ACHN (cell line): ENCODE results near the gene UBA6.
"Not testable (repeated sequence)": the region's sequence is repeated elsewhere in the genome, so short reads cannot be mapped to it uniquely, and the experiment has no call there.

Experiments
- DNase-seq: peaks from one replicate; pipeline ENCODE4 v3.0.0-alpha.2; 2015
- in situ Hi-C: cut with HindIII; loops from 2 replicates; pipeline ENCODE4 v1.10.0; 2017; ENCODE audit warnings: low sequenced_read_pairs, low pct_ligation_motif_present, low pct_unique_long_range_greater_than_20kb

The UBA6 gene

DNA sequence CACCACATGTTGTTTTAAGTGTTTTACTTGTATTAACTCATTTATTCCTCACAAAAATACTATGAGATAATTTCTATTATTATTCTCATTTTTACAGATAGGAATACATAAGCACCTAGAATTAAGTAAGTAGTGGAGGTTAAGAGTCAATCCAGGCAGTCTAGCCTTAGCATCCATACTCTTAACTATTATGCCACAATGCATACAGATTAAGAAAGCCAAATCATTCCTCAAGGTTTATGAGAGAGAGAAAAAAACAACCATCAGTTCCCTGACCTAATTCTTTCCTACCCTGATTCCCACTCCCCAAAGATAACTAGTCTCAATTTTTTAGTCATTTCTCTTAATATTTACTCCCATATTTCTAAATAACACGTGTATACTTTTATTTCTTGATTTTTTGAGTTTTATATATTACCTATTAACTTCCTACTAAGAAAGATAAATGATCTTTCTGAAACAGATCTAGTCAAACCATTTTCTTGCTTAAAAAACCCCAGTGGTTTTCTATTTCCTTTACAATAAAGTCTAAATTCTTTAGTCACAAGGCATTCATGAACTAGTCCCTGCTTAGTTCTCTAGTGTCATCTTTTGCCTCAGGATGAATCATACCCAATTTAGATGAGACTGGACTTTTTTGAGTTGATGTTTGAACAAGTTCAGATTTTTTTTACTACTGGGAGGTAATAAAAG lies 16.0 kb downstream of the UBA6 start:
- in situ Hi-C loops: no loop called here
- DNase-seq: peak; percentile 32

DNA sequence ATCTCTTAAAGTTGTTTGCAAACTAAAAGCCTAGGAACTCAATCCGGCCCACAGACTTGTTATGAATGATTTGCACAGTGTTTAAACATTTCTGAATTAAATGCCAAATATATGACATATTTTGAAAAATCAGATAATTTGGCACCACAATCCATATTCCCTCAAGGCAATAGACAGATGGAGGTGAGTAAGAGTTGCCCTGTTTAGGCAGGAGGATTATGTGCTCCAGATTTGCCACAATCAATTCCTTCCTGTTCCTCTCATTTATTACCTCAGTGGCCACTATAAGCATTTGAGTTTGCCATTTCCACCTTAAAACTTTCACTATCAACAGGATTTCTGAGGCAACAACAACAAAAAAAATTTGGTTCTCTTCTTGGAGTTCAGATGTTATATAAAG lies 18.7 kb downstream of the UBA6 start:
- in situ Hi-C loops: no loop called here
- no peak for DNase-seq

DNA sequence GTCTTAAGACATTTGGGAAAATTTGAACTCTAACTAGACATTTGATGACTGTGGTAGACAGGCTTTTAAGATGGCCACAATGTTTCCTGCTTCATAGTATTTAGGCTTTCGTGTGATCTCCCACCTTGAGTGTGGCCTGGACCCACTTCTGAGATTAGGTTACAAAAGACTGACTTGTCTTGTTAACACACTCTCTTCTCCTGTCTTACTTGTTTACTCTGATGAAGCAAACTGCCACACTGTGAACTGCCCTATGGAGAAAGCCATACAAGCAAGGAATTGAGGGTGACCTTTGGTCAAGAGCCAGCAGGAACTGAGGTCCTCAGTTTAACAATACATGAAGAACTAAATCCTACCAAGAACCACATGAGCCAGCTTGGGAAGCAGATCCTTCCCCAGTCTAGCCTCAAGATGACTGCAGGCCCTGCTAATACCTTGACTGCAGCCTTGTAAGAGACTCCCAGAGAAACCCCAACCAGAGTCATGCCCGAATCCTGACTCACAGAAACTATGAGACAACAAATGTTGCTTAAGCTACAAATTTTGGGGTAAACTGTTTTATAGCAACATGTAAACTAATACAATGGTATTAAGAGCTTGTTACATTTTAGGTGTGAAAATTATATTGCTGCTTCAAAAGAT lies 20.3 kb downstream of the UBA6 start:
- in situ Hi-C loops: no loop called here
- DNase-seq: no peak

DNA sequence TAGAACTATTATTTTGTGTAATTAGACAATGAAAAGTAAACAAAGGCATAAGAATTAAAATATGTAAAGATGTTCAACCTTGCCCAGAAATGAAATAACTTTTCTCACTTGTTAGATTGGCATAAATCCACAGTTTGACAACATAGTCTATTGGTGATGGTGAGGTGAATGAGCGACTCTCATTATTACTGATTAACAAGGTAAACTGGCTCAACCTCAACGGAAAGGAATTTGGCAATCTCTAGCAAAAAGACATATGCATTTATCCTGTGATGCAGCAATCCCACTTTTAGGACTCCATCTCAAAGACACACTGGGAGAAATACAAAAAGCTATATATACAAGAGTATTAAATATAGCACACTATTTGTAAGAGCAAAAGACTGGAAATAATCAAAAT lies 22.3 kb downstream of the UBA6 start:
- in situ Hi-C loops: no loop called here
- DNase-seq: peak; percentile 61

DNA sequence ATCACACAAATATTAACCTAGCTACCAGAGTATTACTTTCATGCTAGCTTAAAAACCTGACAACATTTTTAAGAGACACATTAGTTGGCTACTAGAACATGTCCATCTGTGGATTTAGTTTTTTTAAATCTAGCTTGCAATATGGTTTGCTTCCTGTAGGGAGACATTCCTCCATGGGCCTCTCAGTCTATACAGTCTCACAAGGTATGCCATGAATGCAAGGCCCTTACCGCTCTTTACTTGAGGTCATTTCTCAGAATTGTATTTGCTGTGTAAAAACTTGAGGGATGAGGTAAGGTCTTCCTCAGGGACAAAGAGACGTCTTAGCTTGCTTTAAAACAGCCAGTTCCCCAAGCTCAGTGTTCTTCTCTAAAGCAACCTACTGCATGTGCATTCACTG lies 26.9 kb downstream of the UBA6 start:
- in situ Hi-C loops: no loop called here
- no peak for DNase-seq

DNA sequence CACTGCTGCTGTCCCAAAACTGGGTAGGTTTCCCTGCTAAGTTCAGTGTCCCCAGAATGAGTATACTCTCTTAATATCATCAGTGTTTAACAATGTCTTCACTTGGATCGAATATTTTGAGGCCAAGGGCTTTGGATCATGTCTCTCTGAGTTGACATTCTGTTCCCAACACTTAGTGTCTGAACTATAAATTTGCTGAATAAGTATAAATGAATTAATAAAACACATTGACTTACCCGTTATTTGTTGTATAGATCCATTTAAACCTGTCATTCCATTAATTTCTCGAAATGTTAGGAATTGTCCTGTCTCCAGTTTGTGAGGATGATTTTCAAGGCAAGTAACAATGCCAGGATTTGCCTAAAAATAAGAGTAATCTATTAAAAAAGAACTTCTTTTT lies 32.6 kb downstream of the UBA6 start:
- in situ Hi-C loops: no loop called here
- no peak for DNase-seq

DNA sequence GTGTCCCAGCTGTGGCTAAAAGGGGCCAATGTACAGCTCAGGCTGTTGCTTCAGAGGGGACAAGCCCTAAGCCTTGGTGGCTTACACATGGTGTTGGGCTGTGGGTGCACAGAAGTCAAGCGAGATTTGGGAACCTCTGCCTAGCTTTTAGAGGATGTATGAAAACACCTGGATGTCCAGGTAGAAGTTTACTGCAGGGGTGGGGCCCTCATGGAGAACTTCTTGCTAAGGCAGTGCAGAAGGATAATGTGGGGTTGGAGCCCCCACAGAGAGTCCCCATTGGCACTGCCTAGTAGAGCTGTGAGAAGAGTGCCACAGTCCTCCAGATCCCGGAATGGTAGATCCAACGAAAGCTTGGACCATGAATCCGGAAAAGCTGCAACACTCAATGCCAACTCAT lies 40.5 kb downstream of the UBA6 start:
- in situ Hi-C loops: no loop called here
- no peak for DNase-seq

DNA sequence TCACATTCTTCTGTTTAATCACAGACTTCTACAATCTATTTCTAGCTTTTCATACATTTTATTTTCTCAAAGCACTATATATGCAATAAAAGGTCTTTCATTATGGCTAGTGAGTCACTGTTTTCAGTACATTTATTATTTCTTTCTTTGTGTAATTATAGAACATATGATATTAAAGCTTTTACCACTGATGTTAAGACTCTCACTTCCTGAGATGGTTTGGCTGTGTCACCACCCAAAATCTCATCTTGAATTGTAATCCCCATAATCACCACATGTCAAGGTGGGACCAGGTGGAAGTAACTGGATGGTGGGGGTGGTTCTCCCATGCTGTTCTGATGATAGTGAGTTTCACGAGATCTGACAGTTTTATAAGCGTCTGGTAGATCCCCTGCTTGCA lies 41.9 kb downstream of the UBA6 start:
- no peak for DNase-seq

DNA sequence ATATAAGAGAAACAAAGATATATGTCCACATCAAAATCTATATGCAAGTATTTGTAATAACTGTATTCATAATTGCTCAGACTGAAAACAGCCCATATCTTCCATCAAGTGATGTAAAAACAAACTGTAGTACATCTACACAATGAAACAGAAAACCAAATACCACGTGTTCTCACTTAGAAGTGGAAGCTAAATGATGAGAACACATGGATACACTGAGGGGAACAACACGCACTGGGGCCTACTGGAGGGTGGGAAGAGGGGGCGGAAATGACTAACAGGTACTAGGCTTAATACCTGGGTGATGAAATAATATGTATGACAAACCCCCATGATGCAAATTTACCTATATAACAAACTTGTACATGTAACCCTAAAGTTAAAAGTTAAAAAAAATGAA lies 42.7 kb downstream of the UBA6 start:
- in situ Hi-C loops: no loop called here
- no peak for DNase-seq

More for the DNA sequence above, 41.9 kb downstream of the UBA6 start:
- in situ Hi-C loops: no loop called here

DNA sequence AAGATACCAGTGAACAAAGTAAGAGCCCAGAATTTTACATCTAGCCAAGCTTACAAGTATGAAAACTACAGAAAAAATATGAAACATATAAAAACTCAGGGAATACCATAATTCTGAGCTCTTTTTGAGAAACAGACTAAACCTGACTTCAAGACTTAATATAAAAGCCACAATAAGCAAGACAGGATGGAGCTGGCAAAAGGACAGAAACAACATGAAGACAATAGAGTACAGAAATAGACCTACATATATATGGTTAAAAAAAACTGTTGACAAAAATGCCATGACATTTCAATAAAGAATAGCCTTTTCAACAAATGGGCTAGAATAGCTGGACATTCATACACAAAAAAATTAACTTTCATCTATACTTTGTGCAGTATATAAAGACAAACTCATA lies 49.4 kb downstream of the UBA6 start:
- DNase-seq: no peak
- in situ Hi-C loops: no loop called here

DNA sequence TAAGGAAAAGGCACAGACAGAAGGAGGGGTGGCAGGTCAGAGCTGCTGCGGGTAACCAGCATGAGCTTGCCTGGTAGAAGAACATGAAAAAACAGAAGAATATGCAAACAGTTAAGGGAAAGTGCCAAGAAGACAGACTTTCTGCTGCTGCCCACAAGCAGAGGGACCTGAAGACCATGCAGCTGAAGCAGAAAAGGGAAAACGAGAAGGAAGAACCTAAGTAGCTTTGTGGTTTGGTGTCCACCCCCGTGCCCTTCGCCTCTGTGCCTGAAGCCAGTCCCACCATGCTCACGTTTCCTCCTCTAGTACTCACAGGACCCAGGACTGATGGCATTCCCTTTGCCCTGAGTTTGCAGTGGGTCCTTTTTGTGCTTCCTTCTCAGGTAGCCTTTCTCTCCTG lies 62.8 kb downstream of the UBA6 start:
- in situ Hi-C loops: no loop called here
- DNase-seq: no peak

DNA sequence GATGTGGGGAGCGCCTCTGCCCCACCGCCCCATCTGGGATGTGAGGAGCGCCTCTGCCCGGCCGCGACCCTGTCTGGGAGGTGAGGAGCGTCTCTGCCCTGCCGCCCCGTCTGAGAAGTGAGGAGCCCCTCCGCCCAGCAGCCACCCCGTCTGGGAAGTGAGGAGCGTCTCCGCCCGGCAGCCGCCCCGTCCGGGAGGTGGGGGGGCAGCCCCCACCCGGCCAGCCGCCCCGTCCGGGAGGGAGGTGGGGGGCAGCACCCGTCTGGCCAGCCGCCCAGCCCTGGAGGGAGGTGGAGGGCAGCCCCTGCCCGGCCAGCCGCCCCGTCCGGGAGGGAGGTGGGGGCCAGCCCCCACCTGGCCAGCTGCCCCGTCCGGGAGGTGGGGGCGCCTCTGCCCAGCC lies 64.0 kb downstream of the UBA6 start:
- in situ Hi-C loops: not testable (repeated sequence)

DNA sequence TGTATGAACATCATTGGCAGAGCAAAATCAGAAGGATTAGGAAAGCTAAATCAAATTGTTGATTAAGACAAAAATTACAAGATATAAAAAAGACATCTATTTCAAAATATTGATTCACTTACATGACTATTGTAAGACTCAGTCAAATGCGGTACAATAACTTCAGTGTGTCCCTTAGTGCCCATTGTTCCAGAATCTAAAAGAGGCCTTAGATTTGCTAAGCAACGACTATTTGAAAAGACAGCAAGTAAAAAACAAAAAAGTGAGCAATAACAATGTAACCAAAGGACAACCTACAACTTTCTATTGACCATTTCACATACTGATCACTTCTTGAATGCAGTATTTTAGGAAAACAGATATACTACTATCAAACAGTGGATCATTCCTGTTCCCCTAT lies 65.6 kb downstream of the UBA6 start:
- no peak for DNase-seq
- in situ Hi-C loops: no loop called here

More for the DNA sequence above, 64.0 kb downstream of the UBA6 start:
- DNase-seq: not testable (repeated sequence)

DNA sequence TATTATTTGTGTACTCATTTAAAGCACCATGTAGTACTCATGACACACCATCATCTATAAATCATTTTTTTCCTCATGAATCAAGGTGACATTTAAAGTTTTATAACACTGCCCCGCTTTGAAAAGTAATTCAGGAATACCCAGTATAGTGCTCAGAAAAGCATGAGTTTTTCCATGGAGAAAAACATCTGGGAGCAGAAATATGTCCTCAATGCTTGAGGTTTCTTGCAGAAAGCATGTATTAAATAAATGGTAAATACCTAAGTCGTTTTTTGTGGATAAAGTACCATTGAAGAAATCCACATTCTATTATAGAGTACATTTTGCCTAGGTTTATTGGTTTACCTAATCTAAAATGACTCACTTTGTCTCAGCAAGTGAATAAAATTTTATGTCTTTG lies 66.2 kb downstream of the UBA6 start:
- in situ Hi-C loops: no loop called here
- DNase-seq: no peak

DNA sequence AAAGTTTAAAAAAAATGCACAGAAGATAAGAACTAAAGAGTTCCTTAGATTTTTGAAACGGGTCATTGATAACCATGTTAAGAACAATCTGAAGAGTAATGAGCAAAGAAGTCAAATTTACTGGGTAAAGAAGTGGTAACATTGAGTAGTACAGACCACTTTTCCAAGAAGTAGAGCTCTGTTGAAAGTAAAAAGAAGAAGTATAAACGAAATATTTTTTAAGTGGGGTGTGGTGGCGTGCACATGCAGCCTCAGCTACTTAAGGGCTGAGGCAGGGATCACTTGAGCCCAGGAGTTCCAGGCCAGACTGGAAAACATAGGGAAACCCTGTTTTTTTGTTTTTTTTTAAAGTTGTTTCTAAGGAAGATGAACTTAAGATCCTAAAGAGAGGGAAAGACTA lies 68.5 kb downstream of the UBA6 start:
- DNase-seq: no peak
- in situ Hi-C loops: no loop called here

DNA sequence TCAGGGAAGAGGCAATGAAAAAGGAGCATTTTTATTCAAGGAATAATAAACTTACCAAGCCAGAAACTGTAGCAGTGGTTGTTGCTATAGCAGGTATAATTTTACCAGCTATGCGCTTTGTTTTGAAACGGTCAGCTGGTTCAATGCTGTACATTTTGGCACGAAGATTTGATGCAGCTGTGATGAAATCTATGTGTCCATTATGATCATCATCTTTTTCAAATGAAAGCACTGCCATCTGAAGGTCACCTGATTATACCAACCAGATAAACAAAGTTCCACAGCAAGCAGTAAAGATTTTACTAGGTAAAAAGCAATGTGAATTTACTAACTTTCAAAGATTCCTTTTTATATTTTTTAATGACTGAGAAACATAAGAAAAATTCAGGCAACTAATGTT lies 76.0 kb downstream of the UBA6 start:
- in situ Hi-C loops: no loop called here
- no peak for DNase-seq

DNA sequence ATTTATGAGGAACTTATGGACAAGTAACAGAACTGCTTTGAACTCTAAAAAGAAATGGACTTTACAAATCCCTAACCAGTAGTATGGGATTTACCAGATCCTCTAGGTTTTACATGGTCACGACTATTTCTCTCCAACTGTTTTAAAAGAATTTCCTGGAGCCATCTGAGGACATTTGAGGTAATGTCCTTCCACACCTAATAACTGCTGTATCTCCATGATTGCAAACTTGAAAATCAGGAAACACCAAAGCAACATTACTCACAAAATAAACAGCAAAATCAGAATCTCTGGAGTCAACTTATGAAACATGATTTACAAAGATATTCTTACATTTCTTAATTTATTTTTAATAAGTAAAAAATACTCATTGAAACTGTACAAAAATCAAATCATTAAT lies 84.5 kb downstream of the UBA6 start:
- in situ Hi-C loops: no loop called here
- DNase-seq: no peak

DNA sequence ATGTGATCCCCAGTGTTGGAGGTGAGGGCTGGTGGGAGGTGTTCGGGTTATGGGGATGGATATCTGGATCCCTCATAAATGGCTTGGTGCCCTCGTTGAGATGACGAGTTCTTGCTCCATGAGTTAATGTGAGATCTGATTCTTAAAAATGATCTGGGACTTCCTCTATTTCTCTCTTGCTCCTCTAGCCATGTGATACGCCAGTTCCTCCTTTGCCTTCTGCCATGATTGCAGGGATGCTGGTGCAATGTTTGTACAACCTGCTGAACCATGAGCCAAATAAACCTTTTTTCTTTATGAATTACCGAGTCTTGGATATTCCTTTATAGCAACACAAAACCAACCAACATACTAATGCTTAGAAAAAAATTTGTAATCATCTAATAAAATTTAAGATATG lies 85.8 kb downstream of the UBA6 start:
- in situ Hi-C loops: no loop called here
- DNase-seq: no peak

DNA sequence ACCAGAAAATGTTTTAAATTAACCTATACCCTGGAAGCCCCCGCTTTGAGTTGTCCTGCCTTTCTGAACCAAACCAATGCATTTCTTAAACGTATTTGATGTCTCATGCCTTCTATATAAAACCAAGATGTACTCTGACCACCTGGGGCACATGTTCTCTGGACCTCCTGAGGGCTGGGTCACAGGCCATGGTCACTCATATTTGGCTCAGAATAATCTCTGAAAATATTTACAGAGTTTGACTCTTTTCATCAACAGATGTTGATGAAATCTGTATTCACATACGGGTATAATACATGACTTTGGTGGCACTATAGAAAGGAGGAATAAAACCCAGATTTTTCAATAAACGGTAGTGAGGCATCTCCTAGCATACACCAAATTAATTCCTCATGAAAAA lies 86.8 kb downstream of the UBA6 start:
- DNase-seq: no peak
- in situ Hi-C loops: no loop called here

DNA sequence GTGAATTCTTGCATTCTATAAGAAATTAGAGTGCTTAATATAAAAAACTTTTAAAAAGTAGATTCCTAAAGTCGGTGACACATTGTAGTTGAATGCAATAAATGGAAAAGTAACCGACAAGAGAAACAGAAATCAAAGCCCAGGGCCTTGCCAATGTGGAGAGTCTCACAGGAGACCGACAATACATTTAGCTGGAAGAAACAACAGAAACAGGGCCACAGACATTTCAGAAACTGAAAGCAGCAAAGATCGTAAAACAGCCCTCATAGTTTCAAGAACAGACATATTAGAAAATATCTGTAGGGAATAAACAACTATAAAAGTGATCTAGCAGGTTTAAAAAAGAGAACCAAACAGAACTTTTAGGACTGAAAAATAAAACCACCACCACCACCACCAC lies 92.9 kb downstream of the UBA6 start:
- DNase-seq: no peak
- in situ Hi-C loops: no loop called here

DNA sequence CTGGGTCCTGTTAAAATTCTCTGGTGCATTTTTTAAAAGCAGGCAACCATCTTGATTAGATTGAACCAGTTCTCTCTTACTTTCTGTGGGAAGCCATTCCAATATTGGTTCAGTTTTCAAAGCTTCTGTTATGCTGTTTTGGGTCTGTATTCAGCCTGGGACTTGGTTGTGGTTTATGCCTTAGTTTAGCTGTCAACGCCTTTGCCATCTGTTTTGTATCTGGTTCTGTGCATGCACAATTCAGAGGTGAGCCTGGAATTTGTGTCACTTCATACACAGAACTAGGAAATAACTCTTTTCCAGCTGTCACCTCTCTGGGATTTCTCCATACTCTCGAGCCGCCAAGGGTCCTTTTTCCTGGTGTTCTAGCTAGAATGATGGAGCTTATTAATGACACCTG lies 96.2 kb downstream of the UBA6 start:
- no peak for DNase-seq
- in situ Hi-C loops: no loop called here
